SK-N-DZ (cell line): ENCODE measurements around the gene ENDOV.

Experiments used
- DNase-seq: peaks from one replicate; pipeline ENCODE4 v3.0.0-alpha.2; 2015; ENCODE audit warnings: low spot score

ENDOV gene

DNA sequence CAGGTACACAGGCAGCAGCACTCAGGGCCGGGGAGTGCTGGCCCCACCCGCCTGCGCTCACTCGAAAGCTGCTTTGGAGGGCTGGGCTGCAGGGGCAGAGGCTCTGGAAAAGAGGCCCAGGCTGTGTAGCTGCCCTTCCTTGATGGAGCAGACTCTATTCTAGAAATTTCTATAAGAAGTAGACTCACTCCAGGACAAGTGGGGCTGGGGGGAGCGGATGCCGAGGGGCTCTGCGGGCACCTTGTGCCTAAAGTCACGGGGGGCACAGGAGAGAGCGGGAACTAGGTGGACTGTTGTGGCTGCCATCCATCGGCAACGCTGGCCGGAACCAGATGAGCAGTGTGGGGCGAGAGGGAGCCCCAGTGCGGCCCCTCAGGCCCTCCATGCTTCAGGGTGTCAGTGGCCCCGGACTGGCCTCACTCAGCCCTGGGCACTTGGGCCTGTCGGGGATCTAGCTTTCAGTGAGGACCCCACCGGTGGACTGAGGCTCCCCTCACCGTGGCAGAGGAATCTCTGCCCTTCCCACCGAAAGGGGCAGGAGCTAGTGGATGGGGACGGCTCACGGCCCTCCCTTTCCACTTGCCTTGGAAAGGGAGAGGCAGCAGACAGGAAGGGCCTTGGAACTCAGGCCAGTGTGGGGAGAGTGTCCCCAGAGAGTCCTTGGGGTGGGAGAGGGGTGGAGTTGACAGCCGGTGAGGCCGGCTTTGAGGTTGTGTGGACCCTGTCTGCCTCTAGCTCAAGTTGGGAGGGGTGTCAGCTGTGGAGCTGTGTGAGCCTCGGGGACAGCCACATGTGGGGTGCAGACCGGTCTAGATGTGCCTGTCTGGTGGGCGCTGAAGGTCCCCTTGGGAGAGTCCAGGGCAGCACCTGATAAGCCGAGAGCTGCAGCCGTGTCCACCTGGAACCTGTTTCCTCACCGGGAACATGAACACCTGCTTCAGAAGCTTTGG, 16.6 kb downstream of the ENDOV start:
- no peak for DNase-seq

DNA sequence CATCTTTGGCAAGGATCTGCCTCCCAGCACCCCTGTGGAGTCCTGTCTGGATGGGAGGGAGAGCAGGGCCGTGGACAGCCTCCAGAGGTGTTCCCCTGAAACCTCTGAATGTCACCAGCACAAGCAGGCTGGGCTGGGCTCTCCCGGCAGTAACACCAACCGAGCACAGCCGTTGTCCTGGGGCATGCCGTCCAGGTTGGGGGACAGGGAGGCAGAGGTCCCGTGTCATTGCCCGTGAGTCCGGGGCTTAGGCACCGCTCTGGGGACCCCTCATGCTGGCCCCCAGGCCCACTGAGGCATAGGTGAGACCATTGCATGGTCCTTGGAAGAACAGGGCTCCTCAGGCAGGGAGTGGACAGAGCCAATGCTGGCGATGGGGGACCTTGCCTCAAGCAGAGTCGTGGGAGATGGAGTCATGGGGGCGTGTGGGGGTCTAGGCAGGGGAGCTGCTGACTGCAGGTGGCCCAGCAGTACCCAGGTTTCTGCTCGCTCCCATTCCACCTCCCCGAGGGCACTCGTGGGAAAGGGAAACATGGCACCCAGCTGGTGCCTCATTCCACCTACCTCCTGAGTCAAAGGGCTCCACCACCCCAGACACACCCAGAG, 17.5 kb downstream of the ENDOV start:
- DNase-seq, result no peak

DNA sequence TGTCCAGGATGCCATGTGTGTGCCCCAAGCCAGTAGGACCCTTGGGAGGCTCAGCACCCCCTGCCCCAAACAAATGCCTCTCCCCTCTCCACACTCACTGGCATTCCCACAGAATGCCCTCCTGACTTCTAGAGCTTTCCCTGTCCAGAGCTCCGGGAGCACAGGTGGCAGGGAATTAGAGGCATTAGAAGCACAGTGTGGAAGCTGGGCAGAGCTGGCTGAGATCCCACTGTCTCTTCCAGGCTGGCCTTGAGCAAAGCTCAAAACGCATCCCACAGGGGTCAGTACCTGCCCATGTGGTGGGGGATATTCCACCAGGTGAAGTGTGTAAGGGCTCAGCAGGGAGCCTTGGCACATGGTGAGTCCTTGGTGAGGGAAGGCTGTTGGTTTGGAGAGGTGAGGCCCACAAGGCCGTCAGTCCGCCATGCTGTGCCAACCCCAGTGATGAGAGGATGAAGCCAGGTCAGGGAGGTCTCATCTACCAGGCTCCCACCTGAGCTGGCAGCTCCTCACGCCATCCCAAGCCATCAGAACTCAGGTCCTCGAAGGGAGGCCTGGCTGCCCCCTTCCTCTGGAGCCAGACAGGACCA, 18.1 kb downstream of the ENDOV start:
- no peak for DNase-seq

DNA sequence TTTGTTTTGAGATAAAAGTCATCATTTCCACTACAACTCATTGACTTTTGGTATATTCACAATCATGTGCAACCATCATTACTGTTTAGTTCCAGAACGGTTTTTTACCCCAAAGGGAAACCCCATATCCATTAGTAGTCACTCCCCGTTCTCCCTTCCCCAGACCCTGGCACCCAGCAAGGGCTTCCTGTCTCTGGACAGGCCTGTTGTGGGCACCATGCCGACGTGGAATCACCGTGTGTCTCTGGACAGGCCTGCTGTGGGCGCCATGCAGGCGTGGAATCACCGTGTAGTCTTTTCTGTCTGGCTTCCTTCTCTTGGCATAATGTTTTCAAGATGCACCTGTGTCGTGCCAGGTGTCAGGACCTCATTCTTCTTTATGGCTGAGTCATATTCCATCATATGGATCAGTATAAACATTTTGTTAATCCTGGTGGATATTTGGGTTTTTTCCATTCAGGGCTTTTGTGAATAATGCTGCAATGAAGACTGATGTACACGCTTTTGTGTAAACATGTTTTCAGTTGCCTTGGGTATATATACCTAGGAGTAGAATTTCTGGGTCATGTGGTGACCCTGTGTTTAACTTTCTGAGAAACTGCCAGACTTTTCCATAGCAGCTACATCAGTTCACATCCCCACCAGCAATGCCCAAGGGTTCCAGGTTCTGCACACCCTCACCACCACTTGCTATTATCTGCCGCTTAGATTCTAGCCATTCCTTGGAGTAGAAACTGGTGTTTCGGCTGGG, 19.1 kb downstream of the ENDOV start:
- DNase-seq, result no peak

DNA sequence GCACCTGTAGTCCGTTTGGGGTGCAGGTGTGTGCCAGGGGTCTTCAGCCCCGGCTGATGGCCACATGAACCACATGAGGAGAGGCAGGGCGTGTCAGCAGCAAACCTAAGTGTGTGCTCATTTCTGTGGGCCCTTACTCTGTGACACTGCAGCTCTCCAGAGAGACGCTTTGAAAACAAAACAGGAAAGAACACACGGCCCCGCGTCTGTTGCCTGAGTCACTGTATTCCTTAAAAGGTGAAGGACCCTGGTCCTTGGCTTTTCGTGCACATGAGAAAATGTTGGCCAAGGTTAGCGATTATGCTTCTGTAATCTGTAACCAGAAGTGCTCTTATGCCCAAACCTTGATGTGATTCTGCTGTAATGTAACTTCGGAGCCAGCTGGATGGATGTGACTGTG, 22.6 kb downstream of the ENDOV start:
- DNase-seq, result no peak

DNA sequence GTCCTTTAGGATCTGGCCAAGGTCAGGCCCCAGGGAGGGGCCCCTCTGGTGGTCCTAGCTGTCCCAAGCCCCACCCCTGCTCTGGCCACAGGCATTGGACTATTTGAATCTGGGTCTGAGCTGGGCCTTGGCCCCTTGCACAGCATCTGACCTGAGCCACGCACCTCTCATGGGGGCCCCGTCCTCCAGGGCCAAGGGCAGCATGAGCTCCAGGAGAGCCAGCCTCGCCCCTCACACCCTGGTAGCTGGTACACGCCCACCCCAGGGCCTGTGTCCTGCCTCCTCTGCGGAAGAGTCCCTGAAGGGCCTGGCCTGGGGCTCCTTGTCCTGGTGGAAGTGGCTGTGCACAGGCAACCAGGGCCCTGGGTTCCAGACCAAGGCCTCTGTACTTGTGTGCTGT, 23.8 kb downstream of the ENDOV start:
- DNase-seq, result no peak

DNA sequence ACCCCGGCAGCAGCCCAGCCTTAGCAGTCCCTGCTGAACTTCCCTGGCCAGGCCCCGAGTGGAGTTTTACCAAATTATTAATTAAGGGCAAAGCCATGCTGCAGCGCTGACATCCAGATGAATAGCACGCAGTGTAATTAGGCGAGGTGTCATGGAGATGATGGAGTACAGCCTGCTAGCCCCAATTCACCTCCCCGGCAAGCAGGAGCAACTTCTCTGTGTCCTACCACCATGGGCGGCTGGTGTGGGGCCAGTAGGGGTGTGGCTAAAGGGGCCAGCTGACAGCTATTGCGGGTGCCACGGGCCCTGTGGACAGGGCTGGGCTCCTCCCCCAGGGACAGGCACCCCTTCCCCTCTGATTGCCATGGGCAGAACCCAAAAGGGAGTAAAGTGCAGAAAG, 24.5 kb downstream of the ENDOV start:
- DNase-seq, result peak; percentile 62

DNA sequence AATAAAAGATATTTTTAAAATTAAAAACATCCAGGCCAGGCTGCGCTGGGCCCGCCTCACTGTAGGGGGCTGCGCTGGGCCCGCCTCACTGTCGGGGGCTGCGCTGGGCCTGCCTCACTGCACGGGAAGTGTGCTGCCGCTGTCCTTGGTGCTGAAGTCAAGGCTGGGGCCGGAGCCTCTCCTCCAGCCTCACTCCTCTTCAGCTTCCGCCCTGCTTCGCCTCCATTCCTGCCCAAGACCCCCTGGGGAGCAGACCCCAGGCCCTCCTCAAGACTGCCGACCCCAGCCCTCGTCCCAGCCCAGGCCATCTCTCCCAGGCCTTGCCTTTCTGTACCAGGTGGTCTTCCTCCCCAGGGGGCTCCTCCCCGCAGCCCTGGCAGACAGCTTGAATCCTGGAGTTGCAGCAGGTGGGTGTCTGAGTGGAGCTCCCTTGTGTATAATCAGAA, 26.2 kb downstream of the ENDOV start:
- DNase-seq, result no peak

DNA sequence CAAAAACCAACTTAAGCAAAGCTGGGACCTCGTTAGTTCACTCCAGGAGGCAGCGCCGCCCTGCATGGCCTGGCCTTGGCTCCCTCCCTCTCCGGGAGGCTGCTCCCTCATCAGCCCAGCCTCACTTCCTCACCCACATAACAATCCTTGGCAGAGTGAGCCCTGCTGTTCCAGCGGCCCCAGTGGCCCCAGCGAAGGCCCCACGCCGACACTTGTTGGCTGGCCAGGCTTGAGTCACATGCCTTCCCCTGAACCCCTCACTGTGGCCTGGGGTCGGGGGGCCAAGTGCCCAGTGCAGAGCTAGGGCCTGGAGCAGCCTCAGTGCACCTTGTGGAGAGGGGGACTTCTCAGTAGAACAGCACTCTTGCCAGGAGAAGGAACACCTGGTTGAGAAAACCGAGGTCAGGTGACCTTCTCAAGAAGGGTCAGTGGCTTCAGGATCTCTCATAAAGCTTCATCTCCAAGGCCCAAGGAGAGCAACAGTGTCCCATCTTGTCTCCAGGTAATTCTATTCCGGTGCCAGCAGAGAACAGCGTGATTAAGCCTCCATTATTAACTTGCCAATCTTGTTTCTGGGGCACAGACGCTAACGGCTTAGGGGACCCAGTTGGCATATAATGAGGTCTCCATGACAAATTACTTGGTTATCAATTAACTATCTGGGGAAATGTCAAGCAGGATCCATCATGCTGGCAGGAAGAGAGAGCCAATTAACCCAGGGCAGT, 26.8 kb downstream of the ENDOV start:
- no peak for DNase-seq

DNA sequence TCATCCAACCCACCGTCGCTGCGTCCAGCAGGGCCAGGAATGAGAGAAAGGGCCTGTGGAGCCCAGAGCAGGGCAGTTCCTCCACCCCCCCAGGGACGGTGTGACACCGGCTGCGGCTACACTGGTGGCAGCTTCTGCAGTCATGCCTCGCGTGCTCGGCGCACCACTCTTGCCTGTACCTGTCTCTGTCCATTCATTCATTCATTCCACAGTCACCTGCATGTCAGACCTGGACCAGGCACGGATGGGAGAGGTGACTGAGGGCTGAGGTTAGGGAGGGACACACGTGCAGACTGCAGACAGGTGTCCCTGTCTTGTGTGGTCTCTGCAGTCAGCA, 27.3 kb downstream of the ENDOV start:
- DNase-seq, result no peak

DNA sequence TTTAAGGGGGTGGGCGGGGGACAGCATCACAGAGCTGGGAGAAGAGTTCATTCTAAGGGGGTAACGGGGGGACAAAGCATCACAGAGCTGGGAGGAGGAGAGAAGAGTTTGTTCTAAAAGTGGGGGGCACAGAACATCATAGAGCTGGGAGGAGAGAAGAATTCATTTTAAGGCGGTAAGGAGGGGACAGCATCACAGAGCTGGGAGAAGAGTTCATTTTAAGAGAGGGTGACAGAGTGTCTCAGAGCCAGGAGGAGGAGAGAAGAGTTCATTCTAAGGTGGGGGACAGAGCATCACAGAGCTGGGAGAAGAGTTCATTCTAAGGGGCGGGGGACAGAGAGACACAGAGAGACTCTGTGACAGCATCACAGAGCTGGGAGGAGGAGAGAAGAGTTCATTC, 27.8 kb downstream of the ENDOV start:
- DNase-seq, result no peak

DNA sequence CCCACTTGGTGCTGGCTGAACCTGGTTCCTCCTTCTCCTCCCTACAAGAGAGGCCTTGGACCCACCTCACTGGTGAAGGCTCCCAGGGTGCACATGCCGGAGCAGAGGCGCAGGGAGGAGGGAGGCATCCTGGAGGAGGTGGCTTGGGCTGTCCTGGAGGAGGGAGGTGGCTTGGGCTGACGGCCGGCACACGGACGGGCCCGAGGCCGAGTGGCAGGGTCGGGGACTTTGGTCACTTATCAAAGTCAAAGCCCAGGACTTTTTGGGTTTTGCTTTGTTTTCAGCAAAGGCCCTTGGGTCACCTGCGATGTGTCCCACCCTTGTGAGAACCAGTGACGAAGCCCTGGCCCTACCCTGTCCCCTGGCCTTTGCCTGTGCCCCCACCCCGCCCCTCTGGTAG, 28.5 kb downstream of the ENDOV start:
- no peak for DNase-seq

DNA sequence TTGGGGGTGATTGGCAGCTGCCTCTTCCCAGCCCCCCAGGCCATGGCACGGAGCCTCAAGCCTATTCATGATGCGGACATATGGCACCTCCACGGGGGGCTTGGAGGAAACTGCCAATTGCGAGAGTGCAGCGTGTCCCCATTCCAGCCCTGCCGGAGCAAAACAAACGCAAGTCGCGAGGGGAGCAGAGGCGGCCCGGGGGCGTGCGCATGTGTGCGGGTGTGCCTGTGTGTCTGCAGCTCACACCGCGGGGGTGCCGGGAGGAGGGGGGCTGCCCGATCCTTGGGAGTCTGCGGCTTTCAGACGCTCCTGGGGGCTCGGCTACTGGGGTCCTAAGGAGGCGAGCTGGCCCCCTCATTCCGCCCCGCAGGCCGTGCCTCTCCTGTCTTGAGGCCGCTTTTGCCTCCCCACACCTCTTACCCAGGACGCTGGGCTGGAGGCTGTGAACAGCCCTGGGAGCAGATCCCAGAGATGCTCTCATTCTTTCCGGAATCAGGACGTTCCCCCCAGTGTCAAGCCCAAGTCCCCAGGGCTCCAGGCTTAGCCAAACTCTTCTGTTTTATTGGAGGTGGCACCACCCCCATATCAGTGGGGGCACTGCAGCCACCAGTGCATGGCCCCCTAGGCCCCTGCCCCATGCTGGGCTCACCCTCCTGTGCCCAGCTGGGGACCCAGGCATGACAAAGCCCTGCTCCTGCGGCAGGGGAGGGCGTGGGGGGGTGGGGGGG, 29.1 kb downstream of the ENDOV start:
- no peak for DNase-seq

DNA sequence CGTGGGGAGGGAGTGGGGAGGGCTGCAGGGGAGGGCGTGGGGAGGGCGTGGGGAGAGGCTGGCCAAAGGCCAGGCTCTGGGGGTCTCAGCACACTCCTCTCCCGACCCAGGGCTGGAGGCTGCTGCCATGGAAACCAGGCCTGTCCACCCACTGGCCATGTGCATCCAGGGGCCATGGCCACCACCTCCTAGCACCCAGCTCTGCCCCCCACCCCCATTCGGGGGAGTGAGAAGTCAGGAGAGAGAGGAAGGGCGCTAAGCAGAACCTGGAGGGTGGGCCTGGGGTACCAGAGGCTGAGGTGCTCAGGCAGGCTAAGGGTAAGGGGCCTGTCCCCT, 29.6 kb downstream of the ENDOV start:
- DNase-seq, result no peak

DNA sequence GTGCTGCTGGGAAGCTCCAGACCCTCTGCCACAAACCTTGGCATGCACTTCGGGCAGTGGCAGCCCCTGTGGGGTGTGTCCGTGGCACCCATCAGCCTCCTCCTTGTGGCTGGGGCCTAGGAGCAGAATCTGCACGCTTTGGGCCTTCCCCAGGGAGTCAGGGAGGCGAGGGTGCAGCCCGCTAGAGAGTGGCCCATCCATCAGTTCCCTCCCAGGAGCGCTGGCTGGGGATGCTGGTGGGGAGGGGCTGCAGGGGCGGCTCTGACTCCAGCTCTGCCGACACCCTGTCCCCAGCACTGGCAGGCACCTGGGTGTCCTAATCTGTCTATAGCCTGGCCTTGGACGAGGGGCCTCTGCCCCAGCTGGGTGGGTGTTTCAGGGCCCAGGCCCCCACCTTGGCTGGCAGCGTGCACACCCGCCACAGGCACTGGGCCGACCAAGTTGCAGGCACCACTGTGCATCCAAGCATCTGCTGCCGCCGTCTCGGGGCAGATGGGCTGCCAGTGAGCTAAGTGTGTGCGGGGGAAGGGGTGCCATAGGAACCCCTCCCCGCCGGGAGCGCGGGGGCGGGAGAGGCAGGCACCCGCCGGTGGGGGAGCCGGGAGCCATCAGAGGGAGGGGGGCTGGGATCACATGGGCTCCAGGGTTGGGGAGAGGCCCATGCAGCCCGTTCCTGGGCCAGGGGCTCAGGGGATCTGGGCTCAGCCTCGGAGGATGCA, 30.2 kb downstream of the ENDOV start:
- no peak for DNase-seq

DNA sequence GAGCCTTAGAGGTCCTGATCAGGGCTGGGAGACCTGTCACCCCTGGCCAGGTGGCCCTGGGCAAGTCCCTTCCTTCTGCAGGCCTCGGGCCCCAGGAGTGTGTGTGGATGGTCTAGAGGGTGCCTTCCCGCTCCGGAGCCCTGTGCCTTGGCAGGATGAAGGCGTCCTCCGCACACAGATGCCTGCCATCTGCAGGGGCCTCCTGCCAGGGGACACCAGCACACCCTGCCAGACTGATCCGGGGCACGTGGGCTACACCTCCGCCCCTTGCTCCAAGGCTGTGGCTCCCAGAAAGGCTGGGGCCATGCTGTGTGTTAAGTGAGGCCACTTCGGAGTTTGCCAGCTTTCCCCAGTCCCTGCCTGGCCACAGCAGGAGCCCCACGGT, 30.8 kb downstream of the ENDOV start:
- DNase-seq, result no peak

DNA sequence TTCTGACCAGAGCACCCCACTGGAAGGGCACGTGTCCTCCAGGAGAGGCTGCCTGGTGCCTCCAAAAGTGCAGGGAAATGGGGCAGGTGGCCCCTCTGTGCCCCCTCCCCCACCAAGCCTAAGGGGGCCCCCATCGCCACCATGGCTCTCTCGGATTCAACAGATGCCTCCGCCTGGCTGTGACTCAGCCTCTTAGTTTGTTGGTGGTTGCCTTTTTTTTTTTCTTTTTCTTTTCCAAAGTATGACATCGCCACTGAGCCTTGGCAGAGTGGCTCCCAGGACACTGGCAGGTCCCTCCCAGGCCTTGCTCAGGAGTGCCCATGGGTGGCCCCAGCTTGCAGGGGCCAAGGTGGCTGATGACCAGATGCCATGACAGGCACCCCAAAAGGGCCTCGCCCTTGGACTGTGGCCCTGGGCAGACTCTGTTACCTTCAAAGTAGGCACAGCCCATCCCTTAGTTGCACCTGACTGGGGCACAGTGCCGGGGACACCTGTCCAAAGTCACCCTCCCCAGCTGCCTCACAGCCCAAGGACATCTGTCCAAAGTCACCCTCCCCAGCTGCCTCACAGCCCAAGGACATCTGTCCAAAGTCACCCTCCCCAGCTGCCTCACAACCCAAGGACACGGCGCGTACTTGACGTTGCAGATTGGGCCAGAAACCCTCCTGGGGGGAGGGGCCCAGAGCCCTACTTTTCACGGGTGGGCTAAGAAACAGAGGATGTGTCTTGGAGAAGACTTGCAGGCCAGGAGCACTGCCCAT, 31.9 kb downstream of the ENDOV start:
- DNase-seq, result no peak

DNA sequence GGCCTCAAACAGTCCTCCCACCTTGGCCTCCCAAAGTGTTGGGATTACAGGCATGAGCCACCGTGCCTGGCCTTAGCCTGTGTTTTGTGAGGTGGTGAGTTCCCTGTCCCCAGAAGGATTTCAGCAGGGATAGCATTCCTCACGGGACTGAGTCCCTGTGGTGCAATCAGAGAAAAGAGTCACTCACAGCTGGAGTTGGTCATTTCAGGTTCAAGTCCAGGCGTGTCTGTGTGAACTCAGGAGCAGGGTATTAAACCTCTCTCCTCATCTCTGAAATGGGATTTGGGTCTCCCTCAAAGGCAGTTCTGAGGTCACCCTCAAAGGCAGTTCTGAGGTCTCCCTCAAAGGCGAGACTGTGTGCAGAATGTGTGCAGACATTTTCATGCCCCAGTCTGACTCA, 32.8 kb downstream of the ENDOV start:
- DNase-seq, result no peak

DNA sequence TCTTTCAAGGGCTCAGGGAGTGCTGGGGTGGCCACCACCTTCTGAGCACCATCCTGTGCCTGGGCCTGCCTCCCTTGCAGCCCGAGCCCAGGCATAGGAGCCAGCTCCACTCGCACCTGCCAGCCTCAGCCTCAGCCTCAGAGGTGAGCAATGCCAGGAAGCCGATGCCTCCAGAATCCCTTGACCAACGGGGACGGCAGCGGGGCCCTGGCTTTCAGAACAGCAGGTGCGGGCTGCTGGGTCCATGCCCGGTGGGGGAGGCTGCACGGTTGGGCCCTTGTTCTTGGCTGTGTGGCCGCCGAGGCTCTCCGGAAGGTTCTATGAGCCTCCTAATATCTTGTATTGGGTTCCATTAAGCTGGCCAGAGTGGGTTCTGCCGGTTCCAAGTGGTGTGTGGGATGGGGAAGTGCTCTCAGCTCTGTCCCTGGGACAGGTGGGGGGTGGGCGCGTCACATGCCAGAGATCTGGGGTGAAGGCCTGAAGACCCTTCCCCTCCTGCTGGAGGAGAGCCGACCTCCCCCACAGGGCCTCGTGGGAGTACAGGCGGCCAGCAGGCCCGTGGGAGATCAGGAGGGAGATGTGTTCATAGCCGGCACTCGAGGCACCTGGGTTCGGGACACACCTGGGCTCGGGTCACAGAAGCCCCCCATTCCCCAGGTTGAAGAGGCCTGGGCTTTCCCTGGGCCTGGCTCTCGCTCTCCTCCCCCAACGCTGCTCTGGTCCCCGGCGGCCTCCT, 34.4 kb downstream of the ENDOV start:
- no peak for DNase-seq
